Stimulated activated CD8-positive, alpha-beta memory T cell treated with anti-CD3 and anti-CD28 coated beads, Interleukin-12 subunit alpha, Interleukin-12 subunit beta, amount 100 ng/mL, for 1 hour (primary cell): ENCODE data around the gene VPS33B.

Experiments
- DNase-seq: peaks from one replicate; pipeline ENCODE4 v3.0.0-alpha.2; 2020; ENCODE audit warnings: low read depth

VPS33B gene

DNA sequence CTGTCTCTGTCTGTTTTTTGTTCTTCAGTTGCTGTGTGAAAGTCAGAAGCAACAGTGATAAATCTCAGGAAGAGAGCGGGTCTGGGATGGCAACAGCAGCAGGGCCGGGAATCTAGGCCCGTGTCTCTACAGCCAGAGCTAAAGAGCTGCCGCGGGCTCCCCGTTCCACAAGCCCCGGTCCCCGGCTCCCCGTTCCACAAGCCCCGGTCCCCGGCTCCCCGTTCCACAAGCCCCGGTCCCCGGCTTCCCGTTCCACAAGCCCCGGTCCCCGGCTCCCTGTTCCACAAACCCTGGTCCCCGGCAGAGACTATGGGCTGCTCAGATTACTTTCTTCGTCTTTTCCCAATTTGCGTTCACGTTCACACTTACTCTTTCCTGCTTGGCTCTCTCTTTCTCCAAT lies 48.2 kb downstream of the VPS33B start:
- DNase-seq = no peak

DNA sequence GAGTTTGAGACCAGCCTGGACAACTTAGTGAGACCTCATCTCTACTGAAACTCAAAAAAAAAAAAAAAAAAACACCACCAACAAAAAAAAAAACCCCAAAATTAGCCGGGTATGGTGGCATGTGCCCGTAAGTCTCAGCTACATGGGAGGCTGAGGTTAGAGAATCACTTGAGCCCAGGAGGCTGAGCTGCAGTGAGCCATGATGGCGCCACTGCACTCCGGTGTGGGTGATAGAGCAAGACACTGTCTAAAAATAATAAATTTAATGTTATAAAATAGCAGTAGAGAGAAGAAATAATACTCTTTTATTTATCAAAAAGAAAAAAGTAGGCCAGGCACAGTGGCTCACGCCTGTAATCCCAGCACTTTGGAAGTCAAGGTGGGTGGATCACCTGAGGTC lies 50.3 kb downstream of the VPS33B start:
- no peak for DNase-seq

DNA sequence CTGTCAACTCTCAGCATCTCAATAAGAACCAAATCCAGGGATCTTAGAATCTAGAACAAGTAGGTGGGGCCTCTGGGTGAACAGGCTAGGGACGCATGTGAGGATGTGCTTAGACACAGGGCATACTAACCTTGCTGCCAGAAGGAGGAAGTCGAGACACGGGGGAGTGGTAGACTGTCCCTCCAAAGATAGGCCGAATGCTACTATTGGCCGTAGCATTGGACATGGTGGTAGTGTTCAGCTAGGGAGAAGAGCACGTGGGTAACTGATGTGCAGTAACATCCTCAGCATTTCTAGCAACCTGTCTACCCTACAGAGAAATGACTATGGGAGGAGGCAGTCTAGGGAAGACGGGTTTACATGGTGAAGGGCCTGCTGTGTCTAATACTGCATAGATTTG lies 52.1 kb downstream of the VPS33B start:
- no peak for DNase-seq

- no peak for DNase-seq
Measured at GRCh38 chr15:90968434-90968833, 54.0 kb downstream of the VPS33B start.

DNA sequence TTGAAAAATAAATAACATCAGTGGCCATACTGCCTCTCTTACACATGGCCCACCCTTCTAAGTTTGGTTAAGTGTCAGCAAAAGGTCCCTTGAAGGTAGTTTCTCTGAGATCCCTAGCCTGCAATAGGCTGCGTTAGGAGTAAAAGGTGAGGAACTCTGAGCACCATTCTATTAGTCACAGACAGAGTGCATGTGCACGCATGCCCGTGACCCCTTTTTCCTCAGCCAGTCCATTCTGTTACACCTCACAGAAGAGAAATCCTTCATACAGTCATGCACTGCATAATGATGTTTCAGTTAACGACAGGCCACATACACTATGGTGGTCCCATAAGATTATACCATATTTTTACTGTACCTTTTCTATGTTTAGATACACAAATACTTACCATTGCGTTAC lies 55.2 kb downstream of the VPS33B start:
- DNase-seq = no peak

DNA sequence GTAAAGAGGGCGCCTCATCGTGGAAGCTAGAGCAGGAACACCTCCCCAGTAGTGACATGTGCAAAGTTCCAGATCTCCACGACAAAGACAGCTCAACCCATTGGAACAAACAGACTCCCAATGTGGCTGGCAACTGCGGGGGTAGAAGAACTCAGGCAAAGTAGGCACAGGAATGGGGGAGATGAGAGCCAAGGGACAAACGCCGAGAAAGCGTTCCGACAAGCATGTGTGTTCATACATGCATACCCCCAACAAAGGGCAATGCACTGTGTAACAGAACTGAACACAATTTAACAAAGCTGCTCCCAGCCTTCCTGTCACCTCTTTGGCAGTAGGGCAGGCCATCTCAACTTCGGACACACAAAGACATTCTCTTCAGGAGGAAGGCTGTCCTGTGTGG lies 56.1 kb downstream of the VPS33B start:
- no peak for DNase-seq

- DNase-seq = no peak
Measured at GRCh38 chr15:90962021-90962420, 60.4 kb downstream of the VPS33B start.

GRCh38 chr15:90960298-90961091 lies 61.9 kb downstream of the VPS33B start:
- no peak for DNase-seq

DNA sequence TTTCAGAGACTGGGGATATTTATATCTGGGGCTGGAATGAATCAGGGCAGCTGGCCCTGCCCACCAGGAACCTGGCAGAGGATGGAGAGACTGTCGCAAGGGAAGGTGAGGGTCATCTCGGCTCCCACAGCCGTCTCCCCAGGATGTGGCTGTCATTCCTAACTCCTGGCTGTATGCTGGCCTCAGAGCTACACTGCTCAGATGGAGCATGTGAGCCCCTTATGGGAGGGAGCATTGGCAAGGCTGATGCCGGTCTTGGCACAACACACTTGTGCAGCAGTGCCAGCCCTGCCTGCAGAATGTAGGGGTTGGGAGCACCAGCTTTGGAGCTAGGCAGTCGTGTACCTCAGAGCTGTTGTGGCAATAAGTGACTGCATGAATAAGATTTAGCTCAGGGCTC lies 62.5 kb downstream of the VPS33B start:
- no peak for DNase-seq

DNA sequence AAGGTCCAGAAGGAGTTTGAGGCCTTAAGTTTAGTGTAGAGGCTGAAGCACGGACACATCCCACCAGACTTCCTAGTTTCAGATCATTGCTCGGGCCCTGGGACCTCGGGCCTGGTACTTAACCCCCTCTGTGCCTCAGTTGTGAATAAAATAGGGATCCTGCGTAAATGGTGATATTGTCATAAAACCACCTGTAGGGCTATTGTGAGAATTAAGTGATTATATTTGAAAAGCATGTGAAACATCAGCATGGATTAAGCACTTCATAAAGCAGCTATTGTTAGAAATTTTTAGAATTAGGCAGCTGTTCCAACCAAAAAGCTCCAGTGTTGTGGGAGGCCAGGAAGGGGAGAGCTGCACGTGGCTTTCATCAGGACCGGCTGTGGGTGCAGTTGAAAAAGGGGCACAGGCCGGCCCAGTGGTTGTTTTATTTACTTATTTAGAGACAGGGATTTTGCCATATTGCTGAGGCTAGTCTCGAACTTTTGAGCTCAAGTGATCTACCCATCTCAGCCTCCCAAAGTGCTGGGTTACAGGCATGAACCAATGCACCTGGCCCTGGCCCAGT lies 63.3 kb downstream of the VPS33B start:
- DNase-seq = no peak

GRCh38 chr15:90957791-90958190 lies 64.6 kb downstream of the VPS33B start:
- no peak for DNase-seq

DNA sequence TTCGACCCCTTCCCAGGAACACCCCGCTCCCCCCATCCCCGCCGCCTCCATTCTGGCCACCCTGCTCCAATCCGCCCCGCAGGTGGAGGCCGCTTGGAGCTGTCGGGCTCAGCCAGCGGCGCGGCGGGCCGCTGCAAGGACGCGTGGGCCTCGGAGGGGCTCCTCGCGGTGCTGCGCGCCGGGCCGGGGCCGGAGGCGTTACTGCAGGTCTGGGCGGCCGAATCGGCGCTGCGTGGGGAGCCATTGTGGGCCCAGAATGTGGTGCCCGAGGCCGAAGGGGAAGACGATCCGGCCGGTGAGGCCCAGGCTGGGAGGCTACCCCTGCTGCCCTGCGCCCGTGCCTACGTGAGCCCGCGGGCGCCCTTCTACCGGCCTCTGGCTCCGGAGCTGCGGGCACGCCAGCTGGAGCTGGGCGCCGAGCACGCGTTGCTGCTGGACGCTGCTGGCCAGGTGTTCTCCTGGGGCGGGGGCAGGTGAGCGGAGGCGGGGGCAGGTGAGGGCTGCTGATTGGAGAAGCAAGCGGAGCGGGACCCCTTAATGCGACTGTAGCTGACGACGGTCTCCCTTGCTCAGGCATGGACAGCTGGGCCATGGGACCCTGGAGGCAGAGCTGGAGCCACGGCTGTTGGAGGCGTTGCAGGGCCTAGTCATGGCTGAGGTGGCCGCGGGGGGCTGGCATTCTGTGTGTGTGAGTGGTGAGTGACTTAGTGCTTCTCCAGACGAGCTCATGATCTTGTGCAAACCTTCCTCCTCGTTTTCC lies 65.2 kb downstream of the VPS33B start:
- DNase-seq = no peak

- DNase-seq = peak; percentile 35
Measured at GRCh38 chr15:90956274-90957030, 65.9 kb downstream of the VPS33B start.

GRCh38 chr15:90955624-90956273 lies 66.6 kb downstream of the VPS33B start:
- no peak for DNase-seq

DNA sequence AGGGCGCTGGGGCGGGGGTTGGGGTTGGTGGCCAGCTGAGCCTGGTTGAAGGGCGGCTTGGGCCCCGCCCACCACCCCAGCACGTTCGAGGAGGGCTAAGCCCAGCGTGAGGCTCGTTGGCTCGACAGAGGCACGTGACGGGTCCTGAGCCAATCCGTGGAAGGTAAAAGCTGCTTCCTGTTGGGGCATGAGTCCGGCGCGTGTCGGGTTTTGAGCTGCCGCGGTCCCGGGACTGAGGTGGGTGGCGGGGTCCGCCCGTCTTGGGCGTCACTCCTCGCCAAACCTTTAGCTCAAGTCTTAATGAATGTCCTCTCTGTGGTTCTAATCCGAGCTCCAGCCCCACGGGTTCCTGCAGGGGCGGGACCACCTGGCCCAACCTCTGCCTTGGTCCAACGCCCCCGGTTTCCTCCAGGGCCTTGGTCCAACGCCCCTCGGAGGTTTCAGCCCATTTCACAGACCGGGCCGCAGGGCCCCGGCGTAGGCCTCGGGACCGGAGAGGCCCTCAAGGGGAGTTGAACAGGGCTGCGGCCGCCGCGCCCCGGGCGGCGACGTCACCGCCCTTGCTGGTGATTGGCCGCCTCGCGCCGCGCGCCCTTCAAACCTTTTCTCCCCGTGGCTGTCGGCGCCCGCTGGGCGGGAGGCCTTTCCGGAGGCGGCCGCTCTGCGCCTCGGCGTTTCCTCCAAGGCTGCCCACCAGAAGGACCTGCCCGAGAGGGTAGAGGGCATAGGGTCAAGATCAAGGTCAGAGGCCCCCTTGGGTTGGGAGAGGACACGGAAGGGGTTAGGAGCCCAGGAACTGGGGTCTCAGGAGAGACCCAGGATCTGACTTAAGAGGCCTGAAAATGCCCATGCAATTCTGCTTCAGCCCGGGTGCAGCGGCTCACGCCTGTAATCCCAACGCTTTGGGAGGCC lies 67.4 kb downstream of the VPS33B start, which contains the start of gene RCCD1:
RCCD1 (plus strand) TSS at position 173 of the 912 bp plus-strand sequence. CDS start 1,851 bp downstream, outside the sequence.
- DNase-seq = peak; percentile 74

GRCh38 chr15:90953947-90954711 lies 68.3 kb downstream of the VPS33B start:
- DNase-seq = no peak

DNA sequence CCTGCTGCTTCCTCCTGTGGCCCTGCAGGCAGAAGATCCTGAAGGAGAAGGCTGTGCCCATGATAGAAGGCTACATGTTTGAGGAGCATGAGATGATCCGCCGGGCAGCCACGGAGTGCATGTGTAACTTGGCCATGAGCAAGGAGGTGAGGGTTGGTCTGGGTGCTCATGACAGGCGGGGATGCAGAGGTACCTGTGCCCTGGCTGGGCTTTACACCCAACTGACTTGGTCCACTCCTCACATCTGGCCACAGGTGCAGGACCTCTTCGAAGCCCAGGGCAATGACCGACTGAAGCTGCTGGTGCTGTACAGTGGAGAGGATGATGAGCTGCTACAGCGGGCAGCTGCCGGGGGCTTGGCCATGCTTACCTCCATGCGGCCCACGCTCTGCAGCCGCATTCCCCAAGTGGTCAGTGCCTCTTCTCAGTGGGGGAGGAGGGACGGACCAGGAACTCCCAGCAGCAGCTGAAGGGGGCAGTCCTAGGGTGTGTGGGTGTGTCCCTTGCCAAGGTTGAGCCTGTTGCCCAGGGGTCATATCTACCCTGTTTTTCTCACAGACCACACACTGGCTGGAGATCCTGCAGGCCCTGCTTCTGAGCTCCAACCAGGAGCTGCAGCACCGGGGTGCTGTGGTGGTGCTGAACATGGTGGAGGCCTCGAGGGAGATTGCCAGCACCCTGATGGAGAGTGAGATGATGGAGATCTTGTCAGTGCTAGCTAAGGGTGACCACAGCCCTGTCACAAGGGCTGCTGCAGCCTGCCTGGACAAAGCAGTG lies 69.3 kb downstream of the VPS33B start:
- DNase-seq = no peak

DNA sequence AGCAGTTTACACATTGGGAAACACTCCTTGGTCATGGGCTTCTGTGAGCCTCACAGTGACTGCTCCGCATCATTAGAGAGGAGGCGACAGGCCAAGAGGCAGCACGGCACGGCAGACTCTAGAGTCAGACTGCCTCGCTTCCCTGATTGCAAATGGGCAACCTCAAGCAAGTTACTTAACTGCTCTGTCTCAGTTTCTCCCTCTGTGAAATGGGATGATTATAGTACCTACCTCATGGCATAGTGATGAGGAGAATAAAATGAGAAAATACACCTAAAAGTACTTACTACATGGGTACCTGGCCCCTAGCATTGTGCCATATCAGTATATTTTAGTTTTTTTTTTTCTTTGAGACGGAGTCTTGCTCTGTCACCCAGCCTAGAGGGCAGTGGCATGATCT lies 71.7 kb downstream of the VPS33B start:
- DNase-seq = no peak
